ENCODE measurements around the gene YBEY.

DNA sequence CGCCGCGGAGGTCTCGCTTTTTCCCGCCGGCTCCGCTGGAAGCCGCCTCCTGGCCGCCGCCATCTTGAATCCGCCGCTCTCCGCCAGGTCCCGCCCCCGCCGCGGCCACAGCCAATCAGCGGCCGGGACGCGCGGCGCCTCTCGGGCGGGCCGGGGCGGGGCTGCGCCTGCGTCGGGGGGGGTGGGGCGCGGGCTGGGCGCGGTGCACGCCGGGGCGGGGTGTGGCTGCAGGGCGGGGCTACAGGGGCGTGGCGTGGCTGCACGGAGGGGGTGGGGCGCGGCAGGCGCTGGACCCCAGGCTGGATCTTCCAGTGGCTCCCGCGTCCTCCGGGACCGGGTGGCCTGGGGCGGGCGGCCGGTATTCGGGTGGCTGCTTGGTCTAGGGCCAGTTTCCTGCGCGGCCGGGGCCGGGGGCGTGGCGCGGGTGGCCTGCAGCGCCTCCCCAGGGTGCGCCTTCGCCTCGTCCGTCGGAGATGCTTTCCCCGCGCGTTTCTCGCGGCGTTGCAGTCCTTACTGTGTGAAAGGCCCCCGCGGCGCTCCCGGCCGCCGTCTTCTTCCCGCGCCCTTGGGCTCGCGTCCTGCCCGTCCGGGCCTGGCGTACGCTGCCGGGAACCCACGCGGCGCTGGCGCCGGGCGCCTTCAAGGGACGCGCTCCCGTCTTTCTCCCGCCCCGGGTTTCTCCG is 38.4 kb downstream of the YBEY start:
- no peak for TF ChIP-seq EZH2phosphoT487 (IDR thresholded peaks at IDR 0.05; ENCODE audit: low read depth)
- TF ChIP-seq, protein P1, sequence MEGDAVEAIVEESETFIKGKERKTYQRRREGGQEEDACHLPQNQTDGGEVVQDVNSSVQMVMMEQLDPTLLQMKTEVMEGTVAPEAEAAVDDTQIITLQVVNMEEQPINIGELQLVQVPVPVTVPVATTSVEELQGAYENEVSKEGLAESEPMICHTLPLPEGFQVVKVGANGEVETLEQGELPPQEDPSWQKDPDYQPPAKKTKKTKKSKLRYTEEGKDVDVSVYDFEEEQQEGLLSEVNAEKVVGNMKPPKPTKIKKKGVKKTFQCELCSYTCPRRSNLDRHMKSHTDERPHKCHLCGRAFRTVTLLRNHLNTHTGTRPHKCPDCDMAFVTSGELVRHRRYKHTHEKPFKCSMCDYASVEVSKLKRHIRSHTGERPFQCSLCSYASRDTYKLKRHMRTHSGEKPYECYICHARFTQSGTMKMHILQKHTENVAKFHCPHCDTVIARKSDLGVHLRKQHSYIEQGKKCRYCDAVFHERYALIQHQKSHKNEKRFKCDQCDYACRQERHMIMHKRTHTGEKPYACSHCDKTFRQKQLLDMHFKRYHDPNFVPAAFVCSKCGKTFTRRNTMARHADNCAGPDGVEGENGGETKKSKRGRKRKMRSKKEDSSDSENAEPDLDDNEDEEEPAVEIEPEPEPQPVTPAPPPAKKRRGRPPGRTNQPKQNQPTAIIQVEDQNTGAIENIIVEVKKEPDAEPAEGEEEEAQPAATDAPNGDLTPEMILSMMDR (IDR thresholded peaks at IDR 0.05; ENCODE audit: low read depth, low read length): no peak; the same call in 1 of the 2 replicates
